ENCODE data around the gene ZNF281.

The ZNF281 gene

DNA sequence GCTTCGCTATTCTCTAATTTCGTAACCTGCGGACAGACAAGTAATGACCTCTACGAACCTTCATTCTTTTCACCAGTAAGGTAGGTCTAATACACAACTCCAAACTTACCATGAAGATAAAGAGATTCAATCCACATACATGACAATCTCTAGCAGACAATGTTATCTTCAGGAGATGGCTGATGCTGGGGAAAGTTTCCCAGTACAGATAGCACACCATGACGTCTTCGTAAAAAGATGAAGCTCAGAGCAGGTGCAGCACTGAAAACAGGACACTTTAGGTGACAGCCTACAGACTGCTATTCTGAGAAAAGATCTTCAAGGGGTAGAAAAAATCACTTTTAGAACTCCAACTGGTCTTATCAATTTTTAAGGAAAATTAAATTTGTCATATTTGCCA lies 41.3 kb downstream of the ZNF281 start (continued):
- TF ChIP-seq, protein P1, sequence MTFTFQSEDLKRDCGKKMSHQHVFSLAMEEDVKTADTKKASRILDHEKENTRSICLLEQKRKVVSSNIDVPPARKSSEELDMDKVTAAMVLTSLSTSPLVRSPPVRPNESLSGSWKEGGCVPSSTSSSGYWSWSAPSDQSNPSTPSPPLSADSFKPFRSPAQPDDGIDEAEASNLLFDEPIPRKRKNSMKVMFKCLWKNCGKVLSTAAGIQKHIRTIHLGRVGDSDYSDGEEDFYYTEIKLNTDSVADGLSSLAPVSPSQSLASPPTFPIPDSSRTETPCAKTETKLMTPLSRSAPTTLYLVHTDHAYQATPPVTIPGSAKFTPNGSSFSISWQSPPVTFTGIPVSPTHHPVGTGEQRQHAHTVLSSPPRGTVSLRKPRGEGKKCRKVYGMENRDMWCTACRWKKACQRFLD (tag by site-specific recombination; IDR thresholded peaks at IDR 0.05), result no peak
- no peak for TF ChIP-seq ZNF140 (tag by site-specific recombination; IDR thresholded peaks at IDR 0.05)
- TF ChIP-seq, protein P2, sequence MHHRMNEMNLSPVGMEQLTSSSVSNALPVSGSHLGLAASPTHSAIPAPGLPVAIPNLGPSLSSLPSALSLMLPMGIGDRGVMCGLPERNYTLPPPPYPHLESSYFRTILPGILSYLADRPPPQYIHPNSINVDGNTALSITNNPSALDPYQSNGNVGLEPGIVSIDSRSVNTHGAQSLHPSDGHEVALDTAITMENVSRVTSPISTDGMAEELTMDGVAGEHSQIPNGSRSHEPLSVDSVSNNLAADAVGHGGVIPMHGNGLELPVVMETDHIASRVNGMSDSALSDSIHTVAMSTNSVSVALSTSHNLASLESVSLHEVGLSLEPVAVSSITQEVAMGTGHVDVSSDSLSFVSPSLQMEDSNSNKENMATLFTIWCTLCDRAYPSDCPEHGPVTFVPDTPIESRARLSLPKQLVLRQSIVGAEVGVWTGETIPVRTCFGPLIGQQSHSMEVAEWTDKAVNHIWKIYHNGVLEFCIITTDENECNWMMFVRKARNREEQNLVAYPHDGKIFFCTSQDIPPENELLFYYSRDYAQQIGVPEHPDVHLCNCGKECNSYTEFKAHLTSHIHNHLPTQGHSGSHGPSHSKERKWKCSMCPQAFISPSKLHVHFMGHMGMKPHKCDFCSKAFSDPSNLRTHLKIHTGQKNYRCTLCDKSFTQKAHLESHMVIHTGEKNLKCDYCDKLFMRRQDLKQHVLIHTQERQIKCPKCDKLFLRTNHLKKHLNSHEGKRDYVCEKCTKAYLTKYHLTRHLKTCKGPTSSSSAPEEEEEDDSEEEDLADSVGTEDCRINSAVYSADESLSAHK (tag by site-specific recombination; IDR thresholded peaks at IDR 0.05), result no peak
- TF ChIP-seq ZNF48 (tag by site-specific recombination; IDR thresholded peaks at IDR 0.05), result no peak
- no peak for TF ChIP-seq KLF16 (tag by site-specific recombination; IDR thresholded peaks at IDR 0.05)
- no peak for TF ChIP-seq ZNF174 (tag by site-specific recombination; IDR thresholded peaks at IDR 0.05)
- TF ChIP-seq, protein P3, sequence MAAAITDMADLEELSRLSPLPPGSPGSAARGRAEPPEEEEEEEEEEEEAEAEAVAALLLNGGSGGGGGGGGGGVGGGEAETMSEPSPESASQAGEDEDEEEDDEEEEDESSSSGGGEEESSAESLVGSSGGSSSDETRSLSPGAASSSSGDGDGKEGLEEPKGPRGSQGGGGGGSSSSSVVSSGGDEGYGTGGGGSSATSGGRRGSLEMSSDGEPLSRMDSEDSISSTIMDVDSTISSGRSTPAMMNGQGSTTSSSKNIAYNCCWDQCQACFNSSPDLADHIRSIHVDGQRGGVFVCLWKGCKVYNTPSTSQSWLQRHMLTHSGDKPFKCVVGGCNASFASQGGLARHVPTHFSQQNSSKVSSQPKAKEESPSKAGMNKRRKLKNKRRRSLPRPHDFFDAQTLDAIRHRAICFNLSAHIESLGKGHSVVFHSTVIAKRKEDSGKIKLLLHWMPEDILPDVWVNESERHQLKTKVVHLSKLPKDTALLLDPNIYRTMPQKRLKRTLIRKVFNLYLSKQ (tag by site-specific recombination; IDR thresholded peaks at IDR 0.05; ENCODE audit: borderline replicate concordance), result no peak

DNA sequence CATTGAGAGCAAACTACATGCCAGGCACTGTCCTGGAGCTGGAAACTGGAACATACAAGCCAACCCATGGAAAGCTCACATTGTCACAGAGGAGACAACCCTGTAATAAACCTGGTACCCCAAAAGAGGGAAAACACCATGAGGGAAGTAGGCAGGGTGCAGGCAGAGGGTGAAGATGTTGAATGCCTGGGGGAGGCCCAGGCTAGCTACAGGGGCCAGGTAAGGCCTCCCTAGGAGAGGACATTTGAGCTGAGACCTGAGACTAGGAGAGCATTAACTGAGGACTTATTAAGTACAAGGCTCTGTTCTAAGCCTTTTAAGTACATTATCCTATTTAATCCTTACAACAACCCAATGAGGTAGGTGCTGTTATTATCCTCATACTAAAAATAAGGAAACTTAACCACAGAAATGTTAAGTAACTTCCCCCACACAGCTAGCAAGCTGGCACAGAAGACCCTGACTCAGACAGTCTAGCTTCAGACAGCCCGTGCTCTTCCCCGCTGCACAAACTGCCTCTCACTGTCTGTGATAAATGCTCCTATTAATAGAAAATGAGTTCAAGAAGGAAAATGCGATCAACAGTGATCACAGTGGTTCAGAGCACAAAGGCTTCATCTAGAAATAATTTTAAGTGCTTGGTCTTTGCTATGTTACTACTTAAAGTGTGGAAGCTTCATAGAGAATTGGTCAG lies 41.8 kb downstream of the ZNF281 start:
- CTCF ChIA-PET, result interaction anchor here (0.7 to 1.3 kb wide), 2 partner anchors 85 to 89 kb away, joined by 3 to 4 read pairs; no protein-coding TSS in a partner anchor
- no peaks in the 10 kb centered on the region for H3K4me1 ChIP-seq (ENCODE audit: control insufficient read depth, insufficient read depth, low read length)
- no peak overlapping the region for H3K4me3 ChIP-seq (ENCODE audit: low read depth, low read length)
- POLR2A ChIA-PET, result no interaction called here
- TF ChIP-seq, protein P4, sequence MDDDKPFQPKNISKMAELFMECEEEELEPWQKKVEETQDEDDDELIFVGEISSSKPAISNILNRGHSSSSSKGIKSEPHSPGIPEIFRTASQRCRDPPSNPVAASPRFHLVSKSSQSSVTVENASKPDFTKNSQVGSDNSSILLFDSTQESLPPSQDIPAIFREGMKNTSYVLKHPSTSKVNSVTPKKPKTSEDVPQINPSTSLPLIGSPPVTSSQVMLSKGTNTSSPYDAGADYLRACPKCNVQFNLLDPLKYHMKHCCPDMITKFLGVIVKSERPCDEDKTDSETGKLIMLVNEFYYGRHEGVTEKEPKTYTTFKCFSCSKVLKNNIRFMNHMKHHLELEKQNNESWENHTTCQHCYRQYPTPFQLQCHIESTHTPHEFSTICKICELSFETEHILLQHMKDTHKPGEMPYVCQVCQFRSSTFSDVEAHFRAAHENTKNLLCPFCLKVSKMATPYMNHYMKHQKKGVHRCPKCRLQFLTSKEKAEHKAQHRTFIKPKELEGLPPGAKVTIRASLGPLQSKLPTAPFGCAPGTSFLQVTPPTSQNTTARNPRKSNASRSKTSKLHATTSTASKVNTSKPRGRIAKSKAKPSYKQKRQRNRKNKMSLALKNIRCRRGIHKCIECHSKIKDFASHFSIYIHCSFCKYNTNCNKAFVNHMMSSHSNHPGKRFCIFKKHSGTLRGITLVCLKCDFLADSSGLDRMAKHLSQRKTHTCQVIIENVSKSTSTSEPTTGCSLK (tag by site-specific recombination; IDR thresholded peaks at IDR 0.05), result no peak
- TF ChIP-seq WT1 (tag by site-specific recombination; IDR thresholded peaks at IDR 0.05), result no peak
- no peak for TF ChIP-seq ZNF302 (tag by site-specific recombination; IDR thresholded peaks at IDR 0.05; ENCODE audit: low read depth)
- TF ChIP-seq ZNF549 (tag by site-specific recombination; IDR thresholded peaks at IDR 0.05), result no peak
- TF ChIP-seq BCL11A (tag by site-specific recombination; IDR thresholded peaks at IDR 0.05; ENCODE audit: low read depth), result no peak
- TF ChIP-seq ZNF169 (tag by site-specific recombination; IDR thresholded peaks at IDR 0.05), result no peak
- TF ChIP-seq, protein P5, sequence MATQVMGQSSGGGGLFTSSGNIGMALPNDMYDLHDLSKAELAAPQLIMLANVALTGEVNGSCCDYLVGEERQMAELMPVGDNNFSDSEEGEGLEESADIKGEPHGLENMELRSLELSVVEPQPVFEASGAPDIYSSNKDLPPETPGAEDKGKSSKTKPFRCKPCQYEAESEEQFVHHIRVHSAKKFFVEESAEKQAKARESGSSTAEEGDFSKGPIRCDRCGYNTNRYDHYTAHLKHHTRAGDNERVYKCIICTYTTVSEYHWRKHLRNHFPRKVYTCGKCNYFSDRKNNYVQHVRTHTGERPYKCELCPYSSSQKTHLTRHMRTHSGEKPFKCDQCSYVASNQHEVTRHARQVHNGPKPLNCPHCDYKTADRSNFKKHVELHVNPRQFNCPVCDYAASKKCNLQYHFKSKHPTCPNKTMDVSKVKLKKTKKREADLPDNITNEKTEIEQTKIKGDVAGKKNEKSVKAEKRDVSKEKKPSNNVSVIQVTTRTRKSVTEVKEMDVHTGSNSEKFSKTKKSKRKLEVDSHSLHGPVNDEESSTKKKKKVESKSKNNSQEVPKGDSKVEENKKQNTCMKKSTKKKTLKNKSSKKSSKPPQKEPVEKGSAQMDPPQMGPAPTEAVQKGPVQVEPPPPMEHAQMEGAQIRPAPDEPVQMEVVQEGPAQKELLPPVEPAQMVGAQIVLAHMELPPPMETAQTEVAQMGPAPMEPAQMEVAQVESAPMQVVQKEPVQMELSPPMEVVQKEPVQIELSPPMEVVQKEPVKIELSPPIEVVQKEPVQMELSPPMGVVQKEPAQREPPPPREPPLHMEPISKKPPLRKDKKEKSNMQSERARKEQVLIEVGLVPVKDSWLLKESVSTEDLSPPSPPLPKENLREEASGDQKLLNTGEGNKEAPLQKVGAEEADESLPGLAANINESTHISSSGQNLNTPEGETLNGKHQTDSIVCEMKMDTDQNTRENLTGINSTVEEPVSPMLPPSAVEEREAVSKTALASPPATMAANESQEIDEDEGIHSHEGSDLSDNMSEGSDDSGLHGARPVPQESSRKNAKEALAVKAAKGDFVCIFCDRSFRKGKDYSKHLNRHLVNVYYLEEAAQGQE (tag by site-specific recombination; IDR thresholded peaks at IDR 0.05), result no peak
- no peak for TF ChIP-seq ZNF544 (tag by site-specific recombination; IDR thresholded peaks at IDR 0.05)
- no peaks in the 10 kb centered on the region for H3K9me3 ChIP-seq (ENCODE audit: control insufficient read depth, insufficient read depth, low read depth, low read length)
- H3K36me3 ChIP-seq (ENCODE audit: control insufficient read depth in 2 of 2, insufficient read depth in 1 of 2, low read length in 2 of 2), result no peaks in the 10 kb centered on the region
- H3K27ac ChIP-seq (ENCODE audit: extremely low read depth, low read depth, low read length), result no peak overlapping the region
